Gastrocnemius medialis (tissue), 4 donors: ENCODE measurements around the gene PCMT1.

Experiments
- CTCF ChIP-seq, 5 experiments: fragments of 450-650 bp in 3 of 5; fragments of 200-600 bp in 2 of 5; sonication (generic) in 2 of 5; IDR thresholded peaks in 4 of 5; conservative IDR thresholded peaks in 1 of 5; 1 replicate in 4 of 5; 2 replicates in 1 of 5; pipeline ENCODE4 v1.5.1; 2016 to 2019; ENCODE audit warnings: antibody characterized with exemption in 5 of 5, mild to moderate bottlenecking in 3 of 5, moderate library complexity in 3 of 5
- POLR2A ChIP-seq, 2 donors: fragments of 450-650 bp; IDR thresholded peaks; one replicate each; pipeline ENCODE4 v1.6.1; 2017; ENCODE audit warnings: antibody characterized with exemption in 2 of 2, mild to moderate bottlenecking in 2 of 2, moderate library complexity in 2 of 2

GRCh38 chr6:149751239-149751638 is 1.7 kb downstream of the PCMT1 start:
- TF ChIP-seq POLR2A (IDR thresholded peaks at IDR 0.05) (no peak), CTCF (IDR thresholded peaks at IDR 0.05 in 4 of 5, conservative IDR thresholded peaks at IDR 0.05 in 1 of 5) (no peak)
